GM19438 (cell line): ENCODE measurements around the gene GAREM1.
"Not testable (repeated sequence)": the region's sequence is repeated elsewhere in the genome, so short reads cannot be mapped to it uniquely, and the experiment has no call there.

Experiments used
- ATAC-seq: cut with Tn5 transposase; IDR thresholded peaks from one replicate; pipeline ENCODE4 v1.9.1; 2021; ENCODE audit warnings: low read depth; ENCODE audit not compliant: unreplicated experiment

Gene GAREM1

DNA sequence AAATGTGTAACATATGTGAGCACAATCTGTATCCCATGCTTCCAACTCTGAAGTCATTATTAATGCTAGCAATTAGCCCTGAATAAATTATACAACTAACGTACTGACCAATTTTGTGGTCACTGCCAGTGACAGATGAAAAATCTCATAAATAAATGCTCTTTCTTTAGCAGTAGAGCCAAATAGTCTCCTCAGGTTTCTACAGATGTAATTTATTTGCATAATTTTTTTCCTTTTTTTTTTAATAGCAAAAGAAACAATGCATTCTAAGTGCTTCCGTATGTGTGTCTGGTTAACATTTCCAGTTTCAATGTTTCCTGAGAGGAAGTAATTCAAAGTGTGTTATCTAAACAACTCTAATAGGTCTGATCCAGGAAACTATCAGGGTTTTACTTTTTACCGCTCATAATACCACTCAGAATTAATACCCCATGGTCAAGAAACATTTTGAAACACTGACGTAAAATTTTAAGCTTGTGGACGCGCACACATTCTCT is 172.5 kb downstream of the GAREM1 start:
- ATAC-seq = no peak

DNA sequence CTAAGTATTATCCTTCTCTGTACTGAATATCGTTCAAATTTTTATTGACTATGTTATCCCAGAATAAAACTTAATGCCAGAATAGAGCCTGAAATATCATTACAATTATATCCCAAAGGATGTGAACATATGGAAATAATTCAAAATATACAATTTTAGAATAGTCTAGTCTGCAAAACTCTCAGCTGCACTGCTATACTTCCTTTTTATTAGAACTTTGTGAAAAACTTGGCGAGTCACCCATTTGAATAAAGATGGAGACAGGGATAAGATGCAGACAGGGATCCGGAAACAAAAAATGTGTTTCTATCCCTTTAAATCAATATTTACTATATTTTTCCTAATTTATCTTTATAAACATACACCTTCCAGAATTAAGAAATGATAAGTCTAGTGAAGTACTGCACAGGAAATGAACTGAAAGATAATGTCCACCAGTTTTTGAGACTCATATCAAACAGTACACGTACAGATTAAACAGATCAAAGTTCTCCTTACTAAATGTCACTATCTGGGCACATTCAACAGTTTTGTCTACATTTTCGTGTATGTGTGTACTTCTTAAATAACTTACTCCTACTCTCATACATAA is 173.0 kb downstream of the GAREM1 start:
- no peak for ATAC-seq

DNA sequence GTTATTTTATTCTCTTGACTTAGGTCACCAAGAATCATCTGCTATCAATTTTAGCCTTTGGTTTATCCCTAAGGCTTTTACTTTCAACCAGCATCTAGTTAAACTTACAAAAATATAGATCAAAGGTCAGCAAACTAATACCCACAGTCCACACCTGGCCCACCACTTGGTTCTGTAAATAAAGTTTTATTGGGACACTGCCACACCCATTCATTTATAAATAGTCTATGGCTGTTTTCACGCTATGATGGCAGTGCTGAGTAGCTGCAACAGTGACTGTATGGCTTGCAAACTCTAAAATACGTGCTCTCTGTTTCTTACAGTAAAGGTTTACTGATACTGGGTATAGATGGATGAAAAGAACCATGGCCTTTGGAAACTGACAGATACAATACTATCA is 173.8 kb downstream of the GAREM1 start:
- no peak for ATAC-seq

DNA sequence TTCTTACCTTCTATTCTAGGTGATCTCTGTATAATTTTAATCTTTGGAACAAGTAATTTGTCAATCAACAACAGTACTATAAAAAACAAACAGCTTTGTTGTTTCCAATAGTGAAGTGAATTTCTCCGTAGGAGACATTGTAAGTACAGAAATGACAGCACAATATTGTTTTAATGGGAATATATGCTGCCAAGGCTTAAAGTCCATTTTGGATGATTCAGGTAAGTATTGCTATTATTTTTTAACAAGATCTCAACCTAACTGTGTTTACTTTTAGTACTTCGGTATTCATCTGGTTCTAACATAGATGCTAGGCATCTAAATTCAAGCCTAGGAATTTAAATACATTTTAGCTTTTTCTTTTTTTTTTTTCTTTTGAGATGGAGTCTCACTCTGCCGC is 175.1 kb downstream of the GAREM1 start:
- ATAC-seq = no peak

DNA sequence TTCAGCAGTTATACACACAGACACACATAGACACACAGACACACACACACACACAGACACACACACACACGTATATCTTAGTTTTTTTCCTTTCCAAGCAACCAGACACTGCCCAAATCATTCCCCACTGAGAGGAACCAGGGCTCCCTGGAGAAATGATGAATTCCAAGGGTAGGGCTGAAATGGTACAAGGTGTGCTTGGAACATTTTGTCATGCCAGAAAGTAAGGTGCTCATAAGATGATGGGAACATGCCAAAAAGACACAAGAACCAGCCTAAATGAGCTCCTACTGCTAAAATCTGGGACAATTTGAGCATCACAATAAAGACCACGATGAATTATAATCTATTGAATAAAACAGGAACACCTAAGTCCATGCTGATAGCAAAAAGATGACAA is 177.6 kb downstream of the GAREM1 start:
- ATAC-seq = no peak

DNA sequence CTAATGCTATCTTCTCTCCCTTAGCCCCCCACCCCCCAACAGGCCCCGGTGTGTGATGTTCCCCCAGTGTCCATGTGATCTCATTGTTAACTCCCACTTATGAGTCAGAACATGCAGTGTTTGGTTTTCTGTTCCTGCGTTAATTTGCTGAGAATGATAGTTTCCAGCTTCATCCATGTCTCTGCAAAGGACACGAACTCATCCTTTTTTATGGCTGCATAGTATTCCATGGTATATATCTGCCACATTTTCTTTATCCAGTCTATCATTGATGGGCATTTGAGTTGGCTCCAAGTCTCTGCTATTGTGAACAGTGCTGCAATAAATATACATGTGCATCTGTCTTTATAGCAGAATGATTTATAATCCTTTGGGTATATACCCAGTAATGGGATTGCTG is 179.1 kb downstream of the GAREM1 start:
- ATAC-seq = not testable (repeated sequence)

DNA sequence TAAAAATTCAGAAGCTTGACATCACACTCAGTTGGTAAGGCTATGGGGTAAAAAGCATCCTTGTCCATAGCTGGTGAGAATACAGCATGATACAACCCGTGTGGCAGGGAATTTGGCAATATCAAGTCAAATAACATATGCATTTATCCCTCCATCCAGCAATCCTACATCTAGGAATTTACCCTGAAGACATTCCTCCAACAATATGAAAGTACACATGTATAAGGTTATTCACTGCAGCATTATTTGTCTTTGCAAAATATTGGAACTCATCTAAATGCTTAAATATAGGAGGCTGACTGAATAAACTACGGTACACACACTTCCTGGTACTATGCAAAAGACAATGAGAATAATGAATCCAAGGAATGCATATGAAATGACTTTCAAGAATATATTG is 179.9 kb downstream of the GAREM1 start:
- ATAC-seq = no peak

DNA sequence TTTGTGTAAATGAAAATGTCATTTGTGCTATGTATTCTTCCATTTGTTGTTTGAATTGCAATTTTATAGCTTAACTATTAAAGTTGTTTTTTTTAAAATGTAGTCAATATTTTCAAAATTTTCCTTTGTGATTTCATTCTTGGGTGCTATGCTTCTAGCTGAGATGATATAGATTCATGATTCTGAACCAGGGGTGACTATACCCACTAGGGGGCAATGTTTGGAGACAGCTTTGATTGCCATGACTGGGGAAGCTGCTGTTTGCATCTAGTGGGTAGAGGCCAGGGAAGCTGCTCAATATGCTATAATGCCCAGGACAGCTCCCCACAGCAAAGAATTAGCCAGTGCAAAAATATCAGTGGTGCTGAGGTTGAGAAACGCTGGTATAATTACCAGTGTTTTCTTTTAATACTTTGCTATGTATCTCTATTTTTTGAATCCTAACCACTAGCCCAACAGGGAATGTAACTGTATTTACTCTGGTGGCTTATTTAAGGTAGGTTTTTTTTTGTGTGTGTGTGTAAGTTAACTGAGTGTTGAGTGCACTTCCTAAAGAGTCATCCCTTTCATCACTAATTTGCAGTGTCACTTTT is 181.1 kb downstream of the GAREM1 start:
- ATAC-seq = peak; percentile 92

DNA sequence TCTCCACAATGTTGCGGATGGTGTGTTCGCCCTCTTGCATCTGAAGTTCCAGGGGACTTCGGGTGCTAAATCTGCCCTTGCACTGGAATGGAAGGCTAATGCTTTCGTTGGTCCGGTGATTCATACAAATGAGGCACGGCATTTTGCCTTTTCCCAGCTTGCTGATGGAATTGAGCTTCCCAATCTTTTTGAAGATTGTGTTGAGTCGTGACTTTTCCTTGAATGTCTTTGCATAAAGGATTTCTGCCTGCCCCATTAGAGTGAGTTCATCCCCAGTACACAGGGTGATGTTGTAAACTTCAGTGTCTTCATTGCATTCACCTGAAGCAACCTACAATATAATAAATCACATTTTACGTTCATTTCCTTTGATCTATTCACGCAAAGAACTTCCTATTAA is 182.8 kb downstream of the GAREM1 start:
- no peak for ATAC-seq

DNA sequence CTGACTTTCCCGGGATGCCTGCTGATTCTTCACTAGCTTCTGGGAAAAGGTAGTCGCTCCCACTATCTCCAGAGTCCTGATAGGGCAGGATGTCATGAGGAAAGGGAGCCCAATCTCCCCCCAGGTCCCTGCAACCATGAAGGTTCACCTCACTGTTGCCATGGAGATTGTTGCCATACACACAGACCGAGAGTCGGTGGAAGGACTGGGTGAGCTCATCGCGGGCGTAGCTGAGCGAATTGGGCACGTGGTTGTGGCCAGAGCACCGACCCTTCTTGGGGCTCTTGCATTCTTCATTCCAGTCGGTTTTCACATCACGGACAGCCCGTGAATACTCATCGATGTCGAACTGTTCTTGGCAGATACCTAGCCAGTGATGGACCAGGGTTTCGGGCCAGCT is 183.4 kb downstream of the GAREM1 start:
- no peak for ATAC-seq

DNA sequence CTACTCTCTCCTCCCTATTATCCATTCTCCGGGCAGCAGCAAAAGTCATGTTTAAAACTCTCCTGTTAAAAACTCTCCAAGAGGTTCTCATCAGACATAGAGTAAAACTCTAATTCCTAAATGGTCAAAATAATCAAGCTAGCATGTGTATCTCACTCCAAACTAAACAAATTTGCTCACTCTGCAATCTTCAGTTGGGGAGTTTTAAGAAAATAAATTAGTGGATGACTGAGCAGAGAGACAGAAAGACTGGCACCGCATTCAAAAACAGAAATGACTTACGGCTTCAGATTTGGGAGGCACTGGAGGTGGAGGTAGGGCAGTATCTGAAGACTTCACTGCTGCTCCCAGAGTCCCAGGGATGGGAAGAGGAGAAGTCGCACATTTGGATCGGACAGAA is 183.9 kb downstream of the GAREM1 start:
- no peak for ATAC-seq

DNA sequence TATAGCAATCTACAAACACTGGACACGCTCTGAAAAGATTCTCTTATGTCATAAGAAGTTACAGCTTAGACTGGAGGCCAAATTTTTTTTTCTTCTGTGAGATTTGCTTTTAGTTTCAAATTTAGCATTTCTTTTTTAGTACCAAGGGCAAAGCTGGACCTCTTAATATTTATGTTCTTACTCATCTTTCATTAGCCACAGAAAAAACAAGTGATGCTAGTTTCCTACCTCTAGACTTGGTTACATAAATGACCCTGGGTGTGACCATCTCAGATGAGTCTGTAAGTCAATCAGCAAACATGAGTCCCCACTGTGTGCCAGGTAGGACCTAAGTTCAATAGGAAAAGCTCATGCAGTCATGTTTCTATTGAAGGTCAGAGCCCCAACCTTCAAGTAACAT is 186.4 kb downstream of the GAREM1 start:
- ATAC-seq = no peak

DNA sequence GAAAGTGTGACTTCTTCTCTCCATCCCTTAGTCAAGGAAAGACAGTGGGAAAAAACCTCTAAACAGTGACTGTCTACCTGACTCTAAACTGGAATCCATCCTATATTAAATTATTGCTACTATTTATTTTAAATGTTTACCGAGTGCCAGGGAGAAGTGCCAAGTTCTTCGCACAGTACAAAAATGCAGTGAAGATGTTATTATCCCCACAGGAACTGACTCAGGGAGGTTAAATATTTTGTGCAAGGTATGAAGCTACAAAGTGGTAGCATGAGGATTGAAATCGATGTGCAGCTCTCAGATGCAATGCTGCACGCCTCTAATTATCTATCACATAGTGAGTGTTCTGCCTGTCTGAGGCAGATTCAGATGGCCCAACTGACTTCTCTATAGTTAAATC is 189.8 kb downstream of the GAREM1 start:
- ATAC-seq = no peak

DNA sequence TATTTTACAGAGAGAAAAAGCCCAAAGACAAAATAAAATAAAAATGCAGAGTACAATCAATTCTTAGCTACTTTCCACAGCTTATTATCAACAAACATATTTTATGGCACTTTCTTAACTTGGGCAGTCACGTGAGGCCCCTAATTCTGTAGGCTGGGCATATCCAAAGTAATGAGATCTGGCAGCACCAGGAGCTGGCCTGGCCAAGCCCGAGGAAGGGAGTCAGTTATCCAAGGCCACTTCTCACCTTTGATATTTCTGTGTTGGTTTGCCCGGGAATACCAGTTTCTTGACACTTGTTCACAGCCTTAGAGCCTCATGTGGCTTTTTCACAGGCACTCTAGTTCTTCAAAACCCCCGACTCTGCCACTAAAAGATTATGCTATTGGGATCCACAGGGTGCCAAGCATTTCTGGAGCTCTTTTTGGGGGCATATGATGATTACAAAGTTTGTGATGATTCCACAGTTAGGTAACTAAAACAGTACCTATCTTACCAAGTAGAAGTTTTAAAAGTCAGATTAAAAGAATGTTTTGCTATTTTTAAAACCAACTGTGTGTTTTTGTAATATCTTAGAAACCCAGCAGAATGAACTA is 190.4 kb downstream of the GAREM1 start:
- ATAC-seq = no peak

DNA sequence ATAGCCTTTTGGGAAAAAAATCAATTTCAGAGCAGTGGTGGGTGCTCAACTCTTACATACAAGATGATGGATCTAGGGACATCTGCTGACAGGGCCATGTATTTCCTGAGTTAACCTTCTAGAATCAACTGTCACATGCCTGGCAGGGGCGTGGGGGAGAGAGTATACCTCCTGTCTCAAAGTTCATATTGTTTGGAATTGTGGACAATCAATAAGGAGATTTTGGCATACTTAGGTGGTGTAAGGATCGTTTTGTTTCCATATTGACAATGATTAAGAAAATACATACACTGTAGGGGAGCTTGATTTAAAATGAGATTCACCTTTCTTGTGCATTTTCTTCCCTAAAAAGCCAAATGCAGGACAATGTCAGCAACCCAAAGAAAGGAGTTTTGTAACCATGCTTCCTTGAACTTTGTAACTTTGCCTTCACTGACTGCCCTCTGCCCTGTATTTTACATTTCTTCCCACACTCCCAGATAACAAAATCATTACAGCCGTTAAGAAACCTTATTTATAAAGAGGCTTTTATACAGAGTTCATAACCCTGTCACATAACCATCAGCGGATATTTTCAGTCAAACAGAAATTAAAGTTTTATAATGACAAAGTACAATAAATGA is 192.4 kb downstream of the GAREM1 start:
- no peak for ATAC-seq

DNA sequence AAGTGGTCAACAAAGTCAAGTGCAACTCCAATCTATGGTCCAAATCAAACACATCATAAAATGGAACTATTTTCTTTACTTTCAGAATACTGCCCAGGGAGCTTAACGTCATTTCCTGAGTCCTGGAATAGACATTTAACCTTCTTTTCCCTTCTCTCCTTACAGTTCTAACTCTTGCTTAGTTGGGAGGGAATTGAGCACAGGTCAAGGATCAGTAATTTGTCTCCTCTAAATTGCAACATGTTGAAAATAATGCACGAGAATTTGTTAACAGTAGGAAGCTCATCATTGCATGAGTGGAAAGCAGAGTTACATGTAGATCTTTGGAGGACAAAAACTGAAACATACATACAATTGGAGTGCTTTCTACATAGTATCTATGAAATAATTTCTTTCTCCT is 193.1 kb downstream of the GAREM1 start:
- no peak for ATAC-seq

DNA sequence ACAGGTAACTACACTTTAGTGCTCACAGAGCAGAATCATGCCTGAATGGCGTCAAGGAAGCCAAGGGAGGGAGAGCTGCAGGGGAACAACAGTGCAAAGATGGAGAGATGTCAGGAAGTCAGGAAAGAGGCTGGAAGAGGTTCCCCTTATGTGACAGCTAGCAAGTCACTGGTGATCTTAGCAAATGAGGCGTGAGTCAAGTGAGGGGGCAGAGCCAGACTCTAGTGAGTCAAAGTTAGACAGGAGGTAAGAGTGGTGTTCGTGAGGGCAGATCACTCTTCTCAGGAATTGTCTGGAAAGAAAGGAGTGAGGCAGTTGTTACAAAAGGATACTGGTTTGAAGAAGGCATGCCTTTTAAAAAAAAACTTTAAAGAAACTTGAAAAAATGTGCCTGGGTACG is 193.8 kb downstream of the GAREM1 start:
- no peak for ATAC-seq

DNA sequence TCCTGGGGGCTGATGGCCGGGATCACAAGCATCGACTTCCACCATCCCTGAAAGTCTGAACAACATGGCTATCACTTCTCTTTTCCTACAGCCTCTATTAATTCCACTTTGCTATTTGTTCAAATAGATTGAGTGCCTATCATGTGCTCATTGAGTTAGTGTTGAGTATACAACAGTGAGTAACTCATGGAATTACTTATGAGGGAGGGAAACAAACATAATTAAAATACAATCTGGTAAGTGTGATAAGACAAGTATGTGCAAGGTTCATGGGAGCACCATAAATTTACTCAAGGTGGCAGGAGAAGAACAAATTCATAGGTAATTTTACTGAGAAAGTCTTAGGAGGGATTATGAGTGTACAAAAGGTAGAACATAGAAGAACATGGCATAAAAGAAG is 194.4 kb downstream of the GAREM1 start:
- no peak for ATAC-seq

DNA sequence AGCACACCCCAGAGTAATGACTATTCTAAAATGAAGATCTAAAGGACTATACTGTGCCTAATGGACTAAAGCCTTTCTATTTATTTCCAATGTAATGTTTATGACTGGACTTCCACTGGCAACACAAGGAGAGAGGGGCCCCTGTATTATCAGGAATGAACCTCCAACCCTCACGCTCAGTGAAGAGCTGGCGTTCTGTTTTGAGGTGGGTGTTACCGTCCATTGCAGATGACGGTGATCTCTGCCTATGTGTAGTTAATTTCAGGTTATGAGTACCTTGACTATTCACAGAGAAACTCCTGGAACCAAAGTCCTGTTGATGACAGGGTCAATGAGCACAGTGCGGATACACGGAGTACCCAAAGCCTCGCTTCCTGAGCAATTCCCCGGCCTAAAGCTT is 195.5 kb downstream of the GAREM1 start:
- no peak for ATAC-seq

DNA sequence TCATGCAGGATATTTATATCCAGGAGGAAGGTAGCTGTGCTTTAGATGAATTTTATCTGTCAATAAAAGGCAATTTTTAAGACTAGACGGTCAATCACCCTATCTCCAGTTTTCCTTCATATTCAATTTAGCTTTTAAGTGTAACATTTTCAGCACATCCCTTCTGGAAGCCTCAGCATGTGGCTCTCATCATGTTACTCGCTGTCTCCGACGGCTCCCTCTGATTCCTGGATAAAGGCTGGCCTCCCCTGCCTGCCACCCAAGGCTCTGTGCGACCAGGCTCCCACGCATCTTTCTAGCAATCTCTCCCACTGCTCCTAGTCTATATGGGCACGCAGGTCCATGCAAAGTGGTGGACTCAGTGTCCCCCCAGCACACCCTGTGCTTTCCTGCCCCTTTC is 196.4 kb downstream of the GAREM1 start:
- no peak for ATAC-seq

DNA sequence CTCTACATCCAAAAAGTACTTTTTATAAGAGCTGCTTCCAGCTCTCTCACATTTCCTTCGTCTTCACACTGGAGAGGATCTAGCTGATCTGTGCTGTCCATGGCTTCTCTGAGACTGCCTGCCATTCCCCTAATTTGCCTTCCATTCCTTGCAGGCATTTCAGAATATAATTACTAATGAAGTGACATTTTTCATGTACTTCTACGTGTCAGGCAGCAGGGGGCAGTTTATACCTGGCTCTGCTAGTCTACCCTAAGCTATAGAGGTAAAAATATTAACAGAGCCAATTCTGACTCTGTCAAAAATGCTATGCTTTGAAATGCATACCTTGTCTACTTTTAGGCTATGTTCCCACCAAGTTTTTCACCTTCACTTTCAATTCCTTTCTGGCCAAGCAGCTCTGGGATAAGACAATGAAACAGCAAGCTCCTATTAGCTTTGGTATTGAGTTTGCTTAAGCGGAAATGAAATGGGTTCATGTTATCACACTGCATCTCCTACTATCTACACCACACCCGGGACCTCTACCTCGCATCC is 198.9 kb downstream of the GAREM1 start:
- peak; percentile 74 for ATAC-seq

DNA sequence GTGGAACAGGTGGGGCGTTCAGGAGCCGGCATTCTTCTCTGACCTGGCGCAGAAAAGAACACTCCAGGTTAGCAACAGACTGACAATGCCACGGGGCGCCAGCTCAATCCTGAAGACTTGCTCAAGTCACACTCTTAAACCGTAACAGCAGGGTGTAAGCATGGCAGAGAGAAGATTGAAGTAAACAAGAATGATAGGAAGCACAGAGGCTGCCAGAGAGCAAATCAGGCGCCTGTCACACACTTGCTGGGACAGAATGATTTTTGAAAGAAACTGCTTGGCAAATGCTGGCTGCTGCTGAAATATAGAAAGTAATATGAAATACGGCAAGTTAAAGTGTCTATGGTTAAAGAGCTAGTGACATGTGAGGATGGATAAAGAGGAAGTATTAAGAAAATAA is 200.3 kb downstream of the GAREM1 start:
- ATAC-seq = no peak
